ENCODE data around the gene MRPL34. TPM values are rescaled to one million over a fixed set of nuclear protein-coding genes. Genes with fewer than 3 reads are reported as not detected.

MRPL34 gene
- polyA plus RNA-seq, 3 donors = 45.9 to 65.6 (median 57.3) TPM

DNA sequence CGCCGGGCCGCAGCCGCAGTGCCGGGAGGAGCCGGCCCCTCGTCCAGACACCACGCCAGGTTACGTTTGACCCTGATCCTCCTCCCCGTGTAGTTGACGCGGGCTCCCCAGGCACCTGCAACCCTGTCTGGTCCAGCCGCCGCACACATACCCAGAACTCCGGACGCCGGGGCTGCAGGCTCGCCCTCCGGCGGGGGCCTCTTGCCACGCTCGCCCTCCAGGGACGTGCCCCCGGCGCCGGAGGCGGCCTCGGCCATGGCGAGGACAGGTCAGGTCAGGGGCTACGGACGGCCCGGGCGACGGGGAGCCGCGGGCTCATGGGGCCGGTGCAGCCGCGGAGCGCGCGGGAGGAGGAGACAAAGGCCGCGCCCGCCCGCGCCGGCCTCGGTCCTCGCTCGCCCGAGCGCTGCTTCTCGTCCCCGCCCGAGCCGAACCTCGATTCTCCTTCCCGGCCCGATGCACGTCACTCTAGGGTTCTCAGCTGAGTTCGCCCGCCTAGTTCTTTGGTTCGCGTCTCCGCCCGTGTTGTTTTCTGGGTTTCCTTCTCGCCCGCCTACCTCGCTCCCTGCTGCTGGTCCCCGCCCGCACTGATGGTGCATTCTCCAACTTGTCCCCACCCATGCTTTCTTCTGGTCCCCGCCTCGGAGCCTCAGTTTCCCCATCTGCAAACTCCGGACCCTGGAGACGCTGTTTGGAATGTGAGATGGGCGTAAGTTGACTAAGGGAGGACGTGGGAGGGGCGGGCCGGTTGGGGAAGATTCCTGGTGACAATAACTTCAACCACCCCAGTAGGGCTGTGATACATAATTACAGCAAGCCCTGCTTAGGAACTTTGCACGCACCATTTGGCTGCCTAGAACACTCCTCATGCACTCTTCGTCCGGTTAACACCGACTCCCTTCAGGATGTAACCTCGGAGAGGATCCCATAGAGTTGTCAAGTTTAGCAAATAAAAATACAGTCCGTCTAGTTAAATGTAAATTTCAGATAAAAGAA, 29.0 kb downstream of the MRPL34 start, which contains the start of gene ANO8:
ANO8 (minus strand) TSS at position 442 of the 996 bp plus-strand sequence; CDS start at position 257, 185 bp downstream.
- DNase-seq (ENCODE audit: extremely low read depth in 1 of 11, low read depth in 9 of 11, low spot score in 4 of 11) = peak; percentile 87 to 98 (median 95)

DNA sequence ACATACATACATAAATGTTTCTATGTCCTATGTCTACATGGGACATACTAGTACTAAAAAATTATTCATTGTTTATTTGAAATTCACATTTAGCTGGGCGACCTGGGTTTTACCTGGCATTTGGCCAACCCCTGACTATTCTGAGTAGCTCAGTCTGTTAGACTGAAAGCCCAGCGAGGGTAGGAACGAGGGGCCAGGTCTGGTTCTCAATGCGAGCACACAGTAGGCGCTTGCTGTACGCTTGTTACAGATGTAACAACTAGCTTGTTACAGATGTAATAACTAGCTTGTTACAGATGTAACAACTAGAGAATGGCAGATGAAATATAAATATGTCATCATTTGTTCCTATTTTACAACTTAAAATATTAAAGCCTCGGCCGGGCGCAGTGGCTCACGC, 29.9 kb downstream of the MRPL34 start:
- no peak for DNase-seq (ENCODE audit: extremely low read depth in 1 of 11, low read depth in 9 of 11, low spot score in 4 of 11)

DNA sequence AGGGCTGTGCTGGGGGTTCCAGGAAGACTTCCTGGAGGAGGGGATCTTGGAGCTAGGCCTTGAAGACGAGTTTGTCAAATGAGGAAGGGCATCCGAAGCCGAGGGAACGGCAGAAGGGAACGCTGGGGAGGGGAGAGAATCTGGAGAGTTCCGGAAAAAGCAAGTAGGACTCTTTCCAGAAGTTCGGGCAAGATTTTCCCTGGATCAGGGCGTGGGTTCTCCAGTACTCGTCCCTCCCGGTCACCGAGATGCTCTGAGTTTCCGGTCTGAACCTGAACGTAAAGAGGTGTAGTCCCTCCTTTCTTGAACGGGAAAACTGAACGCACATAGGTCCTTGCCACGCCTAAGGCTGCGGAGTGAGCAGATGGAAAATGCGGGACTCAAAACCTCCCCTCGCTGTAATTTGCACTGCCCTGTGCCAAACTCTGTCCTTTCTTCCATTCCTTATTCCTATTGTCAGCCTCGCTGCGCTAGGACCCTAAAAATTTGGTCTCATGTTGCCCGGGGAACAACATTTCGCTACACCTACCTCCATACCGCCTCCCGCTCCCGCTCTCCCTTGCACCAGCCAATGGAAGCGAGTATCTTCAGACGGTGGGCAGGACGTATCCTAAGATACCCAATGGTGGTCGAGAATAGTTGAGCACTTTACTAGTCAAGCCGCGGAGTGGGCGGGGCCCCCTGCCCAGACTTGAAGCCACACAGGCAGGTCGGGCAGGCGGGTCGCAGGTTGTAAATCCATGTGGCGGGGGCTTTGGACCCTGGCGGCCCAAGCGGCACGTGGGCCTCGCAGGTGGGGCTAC, 31.4 kb downstream of the MRPL34 start, which contains the start of gene GTPBP3:
GTPBP3 (plus strand) TSS at position 682 of the 803 bp plus-strand sequence; CDS start at position 741, 59 bp downstream.
- DNase-seq (ENCODE audit: extremely low read depth in 1 of 11, low read depth in 9 of 11, low spot score in 4 of 11) = peak; percentile 91 to 98 (median 95)

DNA sequence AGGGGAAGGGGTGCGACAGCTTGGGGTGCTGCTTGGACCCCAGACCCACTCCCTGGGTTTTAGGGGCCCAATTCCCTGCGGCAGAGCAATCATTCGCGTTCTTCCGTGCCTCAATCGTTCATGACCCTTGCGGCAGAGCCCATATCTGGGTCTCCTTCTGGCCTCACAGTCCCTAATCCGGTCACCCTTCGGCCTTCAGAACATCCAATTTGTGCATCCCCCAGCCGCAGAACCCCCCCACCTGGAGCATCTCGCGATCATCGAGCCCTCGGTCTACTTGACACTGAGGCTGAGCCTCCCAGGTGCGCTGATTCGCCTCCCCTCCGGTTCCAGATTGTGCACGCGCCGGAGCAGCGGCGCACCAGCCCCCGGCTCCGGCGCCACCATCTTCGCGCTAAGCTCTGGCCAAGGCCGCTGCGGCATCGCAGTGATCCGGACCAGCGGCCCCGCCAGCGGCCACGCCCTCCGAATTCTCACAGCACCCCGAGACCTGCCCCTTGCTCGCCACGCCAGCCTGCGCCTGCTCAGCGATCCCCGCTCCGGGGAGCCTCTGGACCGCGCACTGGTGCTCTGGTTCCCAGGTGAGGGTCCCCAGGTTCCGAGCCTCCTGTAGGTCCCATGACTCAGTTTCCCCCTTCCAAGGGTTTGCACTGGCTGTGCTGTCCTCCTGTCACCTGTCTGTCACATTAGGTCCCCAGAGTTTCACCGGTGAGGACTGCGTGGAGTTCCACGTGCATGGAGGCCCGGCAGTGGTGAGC, 32.2 kb downstream of the MRPL34 start:
- no peak for DNase-seq (ENCODE audit: extremely low read depth in 1 of 11, low read depth in 9 of 11, low spot score in 4 of 11)

DNA sequence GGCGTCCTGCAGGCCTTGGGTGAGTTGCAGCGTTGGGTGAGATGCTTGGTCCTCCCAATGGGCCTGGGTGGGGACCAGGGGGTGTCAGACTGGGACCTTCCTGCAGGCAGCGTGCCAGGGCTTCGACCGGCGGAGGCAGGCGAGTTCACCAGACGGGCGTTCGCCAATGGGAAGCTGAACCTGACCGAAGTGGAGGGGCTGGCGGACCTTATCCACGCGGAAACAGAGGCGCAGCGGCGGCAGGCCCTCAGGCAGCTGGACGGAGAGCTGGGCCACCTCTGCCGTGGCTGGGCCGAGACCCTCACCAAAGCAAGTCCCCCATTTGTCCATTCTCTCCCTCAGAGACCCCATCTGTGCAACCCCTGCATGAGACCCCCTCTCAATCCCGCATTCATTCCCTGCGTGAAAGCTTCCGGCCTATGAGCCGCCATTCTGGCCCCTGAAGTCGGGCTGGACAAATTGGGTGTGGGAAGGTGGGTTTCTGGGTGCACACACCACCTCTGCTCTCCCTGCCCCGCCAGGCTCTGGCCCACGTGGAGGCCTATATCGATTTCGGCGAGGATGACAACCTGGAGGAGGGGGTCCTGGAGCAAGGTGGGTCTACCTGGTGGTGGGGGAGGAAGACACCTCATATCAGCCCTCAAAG, 32.9 kb downstream of the MRPL34 start:
- no peak for DNase-seq (ENCODE audit: extremely low read depth in 1 of 11, low read depth in 9 of 11, low spot score in 4 of 11)

DNA sequence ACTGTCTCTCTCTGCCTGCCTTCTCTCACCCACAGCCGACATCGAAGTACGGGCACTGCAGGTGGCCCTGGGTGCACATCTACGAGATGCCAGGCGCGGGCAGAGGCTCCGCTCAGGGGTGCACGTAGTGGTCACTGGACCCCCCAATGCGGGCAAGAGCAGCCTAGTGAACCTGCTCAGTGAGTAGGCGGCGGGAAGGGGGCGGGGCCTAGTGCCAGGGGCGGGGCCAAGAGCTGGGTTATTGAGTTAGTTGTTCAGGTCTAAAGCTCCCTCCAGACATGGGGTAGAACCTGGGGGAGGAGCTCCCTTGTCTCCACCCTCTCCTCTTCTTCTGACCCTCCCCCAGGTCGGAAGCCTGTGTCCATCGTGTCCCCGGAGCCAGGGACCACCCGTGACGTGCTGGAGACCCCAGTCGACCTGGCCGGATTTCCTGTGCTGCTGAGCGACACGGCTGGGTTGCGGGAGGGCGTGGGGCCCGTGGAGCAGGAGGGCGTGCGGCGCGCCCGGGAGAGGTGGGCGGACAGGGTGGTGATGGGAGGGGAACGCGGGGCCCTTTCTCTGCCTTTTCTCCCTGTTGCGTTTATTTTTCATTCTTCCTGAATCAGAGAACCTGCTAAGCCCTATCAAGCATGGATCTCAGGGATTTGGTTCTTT, 33.5 kb downstream of the MRPL34 start:
- DNase-seq (ENCODE audit: extremely low read depth in 1 of 11, low read depth in 9 of 11, low spot score in 4 of 11) = no peak

DNA sequence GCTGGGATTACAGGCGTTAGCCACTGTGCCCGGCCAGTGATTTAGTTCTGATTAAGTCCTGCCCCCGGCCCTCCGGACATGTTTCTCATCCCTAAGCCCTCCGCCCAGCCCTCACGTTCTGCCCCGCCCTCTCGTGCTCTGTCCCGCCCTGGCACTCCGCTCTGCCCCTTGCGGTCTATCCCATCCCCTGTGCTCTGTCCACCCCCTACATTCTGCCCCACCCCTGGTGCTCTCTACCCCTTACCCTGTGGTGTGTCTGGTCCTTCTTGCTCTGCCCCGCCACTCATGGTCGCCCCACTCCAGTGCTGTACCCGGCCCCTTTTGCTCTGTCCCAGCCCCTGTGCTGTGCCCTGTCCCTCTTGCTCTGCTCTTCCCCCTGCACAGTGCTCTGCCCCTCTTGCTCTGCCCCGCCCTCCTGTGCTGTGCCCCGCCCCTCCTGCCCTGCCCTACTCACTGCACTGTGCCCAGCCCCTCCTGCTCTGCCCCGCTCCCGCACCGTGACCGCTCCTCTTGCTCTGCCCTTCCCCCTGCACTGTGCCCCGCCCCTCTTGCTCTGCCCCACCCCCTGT, 34.7 kb downstream of the MRPL34 start:
- DNase-seq (ENCODE audit: extremely low read depth in 1 of 11, low read depth in 9 of 11, low spot score in 4 of 11) = no peak

DNA sequence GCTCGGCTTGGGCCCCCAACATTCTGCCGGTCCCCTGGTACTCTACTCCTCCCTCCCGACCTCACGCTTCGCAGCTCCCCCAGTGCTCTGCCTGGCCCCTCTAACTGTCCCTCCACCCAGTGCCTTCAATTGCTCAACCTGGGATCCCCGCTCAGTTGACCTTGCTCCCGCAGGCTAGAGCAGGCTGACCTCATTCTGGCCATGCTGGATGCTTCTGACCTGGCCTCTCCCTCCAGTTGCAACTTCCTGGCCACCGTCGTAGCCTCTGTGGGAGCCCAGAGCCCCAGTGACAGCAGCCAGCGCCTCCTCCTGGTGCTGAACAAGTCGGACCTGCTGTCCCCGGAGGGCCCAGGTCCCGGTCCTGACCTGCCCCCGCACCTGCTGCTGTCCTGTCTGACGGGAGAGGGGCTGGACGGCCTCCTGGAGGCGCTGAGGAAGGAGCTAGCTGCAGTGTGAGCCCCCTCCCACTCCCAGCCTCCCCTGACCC, 35.2 kb downstream of the MRPL34 start:
- no peak for DNase-seq (ENCODE audit: extremely low read depth in 1 of 11, low read depth in 9 of 11, low spot score in 4 of 11)

DNA sequence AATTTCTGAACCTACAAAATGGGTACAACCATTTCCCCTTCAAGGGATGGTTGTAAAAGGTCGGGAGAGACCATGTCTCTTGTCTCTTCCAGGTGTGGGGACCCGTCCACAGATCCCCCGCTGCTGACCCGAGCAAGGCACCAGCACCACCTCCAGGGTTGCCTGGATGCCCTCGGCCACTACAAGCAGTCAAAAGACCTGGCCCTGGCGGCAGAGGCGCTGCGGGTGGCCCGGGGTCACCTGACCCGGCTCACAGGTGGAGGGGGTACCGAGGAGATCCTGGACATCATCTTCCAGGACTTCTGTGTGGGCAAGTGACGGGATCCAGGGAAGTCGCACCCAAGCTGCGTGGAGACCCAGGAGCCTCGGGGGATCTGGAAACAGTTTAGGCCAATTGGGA, 35.7 kb downstream of the MRPL34 start:
- no peak for DNase-seq (ENCODE audit: extremely low read depth in 1 of 11, low read depth in 9 of 11, low spot score in 4 of 11)

DNA sequence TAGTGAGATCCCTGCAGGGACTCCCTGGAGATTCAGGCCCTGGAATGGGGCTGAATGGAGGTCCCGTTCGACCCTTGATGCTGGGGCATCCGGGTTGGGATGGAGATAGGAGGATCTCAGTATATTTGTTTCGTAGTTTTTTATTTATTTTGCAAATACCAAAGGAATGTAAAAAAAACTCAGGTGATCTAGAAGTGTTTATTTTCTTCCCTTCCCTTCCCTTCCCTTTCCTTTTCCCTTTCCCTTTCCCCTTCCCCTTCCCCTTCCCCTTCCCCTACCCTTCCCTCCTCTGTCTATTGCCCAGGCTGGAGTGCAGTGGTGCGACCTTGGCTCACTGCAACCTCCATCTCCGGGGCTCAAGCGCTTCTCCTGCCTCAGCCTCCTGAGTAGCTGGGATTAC, 36.2 kb downstream of the MRPL34 start:
- no peak for DNase-seq (ENCODE audit: extremely low read depth in 1 of 11, low read depth in 9 of 11, low spot score in 4 of 11)

DNA sequence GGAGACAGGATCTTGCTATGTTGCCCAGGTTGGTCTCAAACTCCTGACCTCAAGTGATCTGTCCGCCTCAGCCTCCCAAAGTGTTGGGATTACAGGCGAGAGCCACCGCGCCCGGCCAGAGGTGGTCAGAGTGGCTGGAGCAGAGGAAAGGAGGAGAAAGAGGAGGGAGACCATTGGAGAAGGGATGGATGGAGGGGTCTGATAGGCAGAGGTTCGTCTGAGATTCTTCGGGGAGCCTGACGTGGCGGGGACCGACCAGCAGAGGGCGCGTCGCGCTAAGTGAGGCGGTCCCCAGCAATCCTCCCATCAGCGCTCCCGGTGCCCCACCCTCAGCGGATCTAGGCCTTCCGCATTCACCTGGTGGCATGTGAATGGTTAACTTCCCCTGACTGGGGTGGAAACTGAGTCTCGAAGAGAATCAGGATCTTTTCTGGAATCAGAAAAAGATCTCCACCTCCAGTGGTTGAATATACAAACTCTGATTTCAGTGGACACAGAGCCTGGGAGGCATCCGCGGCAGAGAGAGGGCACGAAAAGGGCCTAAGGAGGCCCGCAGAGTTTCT, 40.5 kb downstream of the MRPL34 start:
- peak in 4 of 11 donors; percentile 49 to 70 (median 62) for DNase-seq (ENCODE audit: extremely low read depth in 1 of 11, low read depth in 9 of 11, low spot score in 4 of 11)

DNA sequence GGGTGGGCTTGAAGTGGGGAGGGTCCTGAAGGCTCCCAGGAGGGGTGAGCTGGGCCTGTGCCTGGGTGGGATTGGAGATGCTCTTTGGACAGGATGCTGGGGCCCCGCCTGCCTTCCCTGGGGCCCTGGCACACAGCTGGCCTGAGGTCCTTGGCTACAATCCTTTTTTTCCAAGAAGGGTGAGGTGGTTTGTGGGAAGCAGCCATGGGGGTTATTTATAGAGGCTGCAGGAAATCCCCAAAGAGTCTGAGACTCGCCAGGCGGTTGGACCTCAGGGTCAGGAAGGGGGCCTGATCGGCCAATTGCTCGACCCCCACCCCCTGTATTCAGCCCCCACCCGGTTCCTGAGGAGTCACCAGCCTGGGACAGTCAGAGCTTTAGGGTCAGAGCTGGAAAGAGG, 41.7 kb downstream of the MRPL34 start:
- DNase-seq (ENCODE audit: extremely low read depth in 1 of 11, low read depth in 9 of 11, low spot score in 4 of 11) = no peak

DNA sequence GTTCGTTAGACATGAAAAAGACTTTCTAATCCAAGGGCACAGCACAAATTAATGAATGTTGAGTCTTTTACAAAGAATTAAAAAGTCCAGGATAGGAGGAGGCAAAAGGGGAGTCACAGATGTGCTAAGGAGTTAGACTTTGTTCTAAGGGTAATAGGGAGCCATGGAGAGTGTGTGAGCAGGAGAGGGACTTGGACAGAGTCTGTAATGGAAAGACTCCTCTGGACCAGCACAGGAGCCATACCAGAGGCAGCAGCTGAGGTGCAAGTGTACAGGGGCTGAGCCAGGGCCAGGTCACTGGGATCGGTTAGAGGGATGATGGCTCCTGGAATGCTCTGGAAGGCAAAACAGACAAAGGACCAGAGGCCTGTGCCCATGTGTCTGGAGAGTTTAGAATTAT, 42.2 kb downstream of the MRPL34 start:
- DNase-seq (ENCODE audit: extremely low read depth in 1 of 11, low read depth in 9 of 11, low spot score in 4 of 11) = no peak

DNA sequence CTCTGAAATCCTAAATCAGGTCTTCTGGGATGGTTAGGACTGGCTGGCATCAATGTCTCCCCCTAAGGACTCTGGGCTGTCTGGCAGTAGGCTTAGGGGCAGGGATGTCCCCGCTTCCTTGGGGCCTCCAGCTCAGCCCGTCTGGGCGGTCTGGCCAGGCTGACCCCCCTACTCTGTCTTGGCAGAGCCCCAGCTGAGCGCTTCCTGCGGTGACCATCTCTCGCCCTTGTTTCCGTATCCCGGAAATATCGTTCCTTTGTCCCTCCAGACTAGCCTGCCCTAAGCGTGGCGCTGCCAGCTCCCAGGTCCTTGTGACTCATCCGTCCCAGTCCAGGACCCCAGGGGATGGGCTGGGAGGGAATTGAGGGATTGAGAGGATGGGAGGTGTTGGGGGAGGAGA, 43.0 kb downstream of the MRPL34 start:
- DNase-seq (ENCODE audit: extremely low read depth in 1 of 11, low read depth in 9 of 11, low spot score in 4 of 11) = peak in 8 of 11 donors; percentile 40 to 74 (median 61)

DNA sequence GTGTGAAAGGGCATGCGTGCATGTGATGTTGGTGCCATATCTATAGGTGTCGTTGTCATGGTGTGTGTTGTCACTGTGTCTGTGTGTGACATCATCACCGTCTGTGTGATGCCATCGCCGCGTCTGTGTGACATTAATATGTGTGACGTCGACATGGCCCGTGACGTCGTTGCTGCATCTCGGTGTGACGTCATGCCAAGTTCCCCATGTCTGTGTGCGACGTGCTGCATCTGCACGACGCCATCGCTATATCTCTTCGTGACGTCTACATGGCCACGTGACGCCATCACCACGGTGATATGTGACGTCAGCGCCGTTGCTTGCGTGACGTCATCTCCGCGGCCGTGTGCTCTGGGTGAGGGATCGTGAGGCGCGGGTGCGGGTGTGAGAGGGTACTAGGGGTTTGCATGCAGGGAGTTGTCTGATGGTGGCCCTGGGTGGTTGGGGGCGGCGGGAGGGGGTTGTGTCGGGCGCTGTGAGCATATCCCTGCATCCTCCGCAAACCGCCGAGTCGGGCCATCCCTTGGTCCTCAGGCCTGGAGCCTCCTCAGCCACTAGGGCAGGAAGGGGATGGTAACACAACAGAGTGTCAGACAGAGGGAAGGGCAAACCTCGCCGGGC, 46.3 kb downstream of the MRPL34 start:
- DNase-seq (ENCODE audit: extremely low read depth in 1 of 11, low read depth in 9 of 11, low spot score in 4 of 11) = no peak

DNA sequence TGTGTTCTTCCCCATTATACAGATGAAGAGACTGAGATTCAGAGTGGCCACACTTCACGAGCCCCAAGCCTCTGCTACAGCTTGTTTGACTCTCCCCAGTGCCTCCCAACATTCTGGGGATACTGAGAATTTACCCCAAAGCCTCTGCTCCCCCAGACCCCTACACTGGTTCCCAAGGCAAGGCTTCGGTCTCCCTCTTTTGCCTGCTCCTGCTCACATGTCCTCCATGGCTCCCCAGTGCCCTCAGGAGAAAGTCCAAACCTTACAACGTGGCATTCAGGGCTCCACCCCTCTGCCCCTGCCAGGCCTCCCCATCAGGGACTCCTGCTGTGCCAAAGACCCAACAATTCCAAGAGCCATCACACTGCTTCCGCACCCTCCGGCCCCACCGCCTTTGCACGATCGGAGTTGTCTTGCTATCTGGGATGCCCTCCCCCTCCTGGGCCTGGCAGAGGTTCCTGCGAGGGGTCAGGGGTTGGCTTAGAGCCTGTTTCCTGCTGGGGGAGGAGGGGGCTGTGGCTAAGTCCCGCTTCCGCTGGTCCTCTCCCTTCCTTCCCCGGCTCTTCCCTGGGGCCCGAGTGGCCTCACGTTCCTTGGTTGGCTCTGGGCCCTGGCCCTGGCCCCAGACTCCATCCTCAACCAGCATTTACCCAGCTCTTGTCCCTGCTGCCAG, 47.1 kb downstream of the MRPL34 start:
- no peak for DNase-seq (ENCODE audit: extremely low read depth in 1 of 11, low read depth in 9 of 11, low spot score in 4 of 11)

Measured in renal cortex interstitium (tissue), 11 donors.